B cell (primary cell): ENCODE results near the gene SEPTIN2. TPM values are rescaled to one million over a fixed set of nuclear protein-coding genes. Genes with fewer than 3 reads are reported as not detected.
A peak's percentile ranks its signal among the peaks of the same experiment; 100 is the strongest.

Experiments used
- ATAC-seq: fragments of 200-7000 bp; cut with Tn5 transposase; one replicate; pipeline ENCODE4 v1.10.0; 2021; ENCODE audit warnings: low read depth, mild to moderate bottlenecking, moderate number of reproducible peaks, moderate library complexity
- CTCF ChIA-PET: fragments of 350-600 bp; sonication (Branson Sonifier 250); formaldehyde crosslinking; loops from one replicate; lab custom pipeline; 2021; ENCODE audit warnings: antibody characterized with exemption, inconsistent platforms; lab: Charles Lee
- POLR2A ChIA-PET: fragments of 350-600 bp; sonication (Branson Sonifier 250); formaldehyde crosslinking; loops from one replicate; lab custom pipeline; 2021; ENCODE audit warnings: antibody characterized with exemption; lab: Charles Lee
- DNase-seq: peaks from one replicate; pipeline ENCODE4 v3.0.0; 2013
- H2AFZ ChIP-seq: 2 replicates; pipeline ENCODE4 v1.6.1; 2012; ENCODE audit warnings: mild to moderate bottlenecking, low read depth, low read length; ENCODE audit not compliant: insufficient read depth, poor library complexity, severe bottlenecking
- H3K27ac ChIP-seq, 2 donors: 1 replicate in 1 of 2; 2 replicates in 1 of 2; pipeline ENCODE4 v1.5.1; 2012 to 2013; ENCODE audit warnings: low read length in 2 of 2, mild to moderate bottlenecking in 2 of 2, moderate library complexity in 1 of 2
- H3K27me3 ChIP-seq, 4 experiments: fragments of 200-600 bp in 1 of 4; sonication (generic) in 1 of 4; replicated peaks in 1 of 4; 1 replicate in 2 of 4; 2 replicates in 2 of 4; pipeline versions ENCODE4 v1.6.1 to v1.7.0; 2013 to 2016; ENCODE audit warnings: low read length in 3 of 4, mild to moderate bottlenecking in 2 of 4, mixed read lengths in 1 of 4, moderate library complexity in 1 of 4; ENCODE audit not compliant: insufficient read depth in 4 of 4, control insufficient read depth in 3 of 4; ENCODE audit errors: control extremely low read depth in 1 of 4
- H3K36me3 ChIP-seq, 2 experiments: replicated peaks in 1 of 2; 1 replicate in 1 of 2; 2 replicates in 1 of 2; pipeline versions ENCODE4 v1.6.1 to v1.7.1; 2013; ENCODE audit warnings: low read length in 1 of 2; ENCODE audit not compliant: insufficient read depth in 2 of 2, control insufficient read depth in 1 of 2; ENCODE audit errors: control extremely low read depth in 1 of 2, extremely low read depth in 1 of 2
- H3K4me1 ChIP-seq, 2 donors: fragments of 200-600 bp in 1 of 2; sonication (generic) in 1 of 2; 1 replicate in 1 of 2; 2 replicates in 1 of 2; pipeline versions ENCODE4 v1.5.1 to v1.6.1; 2013 to 2017; ENCODE audit warnings: low read length in 2 of 2; ENCODE audit not compliant: control insufficient read depth in 2 of 2, insufficient read depth in 2 of 2
- H3K4me2 ChIP-seq: replicated peaks from 2 replicates; pipeline ENCODE3; 2012; ENCODE audit warnings: mild to moderate bottlenecking, low read depth, low read length; ENCODE audit not compliant: poor library complexity, severe bottlenecking
- H3K4me3 ChIP-seq, 5 experiments: fragments of 200-600 bp in 1 of 5; sonication (generic) in 1 of 5; 1 replicate in 3 of 5; 2 replicates in 2 of 5; pipeline versions ENCODE4 v1.5.1 to v1.7.0; 2011 to 2016; ENCODE audit warnings: low read length in 4 of 5, mild to moderate bottlenecking in 4 of 5, low read depth in 2 of 5, control low read depth in 1 of 5, moderate library complexity in 1 of 5; ENCODE audit not compliant: insufficient read depth in 1 of 5; ENCODE audit errors: control extremely low read depth in 1 of 5, extremely low read depth in 1 of 5
- H3K79me2 ChIP-seq: fragments of 200-600 bp; sonication (generic); one replicate; pipeline ENCODE4 v1.6.0; 2016; ENCODE audit warnings: low read length; ENCODE audit not compliant: control insufficient read depth, insufficient read depth
- H3K9ac ChIP-seq: fragments of 200-600 bp; sonication (generic); 2 replicates; pipeline ENCODE4 v1.6.1; 2017; ENCODE audit warnings: mild to moderate bottlenecking, low read length, moderate library complexity
- H3K9me3 ChIP-seq, 3 donors: one replicate each; pipeline versions ENCODE4 v1.6.1 to v1.7.1; 2013; ENCODE audit warnings: low read length in 2 of 3; ENCODE audit not compliant: control insufficient read depth in 2 of 3, insufficient read depth in 1 of 3; ENCODE audit errors: control extremely low read depth in 1 of 3
- H4K20me1 ChIP-seq: 2 replicates; pipeline ENCODE4 v1.6.0; 2012; ENCODE audit warnings: mild to moderate bottlenecking, low read length; ENCODE audit not compliant: insufficient read depth, control insufficient read depth, poor library complexity, severe bottlenecking
- H3K27ac Mint-ChIP-seq: one replicate; pipeline ENCODE4 v1.8.0; 2021; ENCODE audit warnings: mixed read lengths
- H3K27me3 Mint-ChIP-seq: one replicate; pipeline ENCODE4 v1.8.0; 2021; ENCODE audit warnings: mixed read lengths
- H3K4me1 Mint-ChIP-seq: one replicate; pipeline ENCODE4 v1.8.0; 2021; ENCODE audit warnings: mixed read lengths
- H3K4me3 Mint-ChIP-seq: one replicate; pipeline ENCODE4 v1.8.0; 2021; ENCODE audit warnings: mixed read lengths
- H3K9me3 Mint-ChIP-seq: one replicate; pipeline ENCODE4 v1.8.0; 2022; ENCODE audit warnings: mixed read lengths; ENCODE audit not compliant: insufficient read depth
- CTCF ChIP-seq: fragments of 200-600 bp; IDR thresholded peaks from one replicate; pipeline ENCODE4 v1.8.0; 2022; ENCODE audit warnings: antibody characterized with exemption, mild to moderate bottlenecking
- EZH2 ChIP-seq: IDR thresholded peaks from 2 replicates; pipeline ENCODE4 v1.6.1; 2012; ENCODE audit warnings: borderline replicate concordance, low read depth, mild to moderate bottlenecking, moderate library complexity, low read length; ENCODE audit not compliant: insufficient read depth, poor library complexity, severe bottlenecking
- WGBS: methylation state at CpG from one replicate; pipeline ENCODE4 v1.1.5; 2013; ENCODE audit warnings: missing lambda C conversion rate; ENCODE audit not compliant: insufficient coverage; 5-methylcytosine and 5-hydroxymethylcytosine counted together
- intact Hi-C: fragments of 100-400 bp; cut with micrococcal nuclease; formaldehyde crosslinking; loops from one replicate; pipeline ENCODE4 v1.10.0; 2022
- polyA plus RNA-seq: library from polyadenylated mRNA; depleted of rRNA; stranded (reverse); fragments of >200 nt; gene quantifications from 2 replicates; pipeline ENCODE4 v1.2.3, GENCODE V29; 2012
- total RNA-seq, 2 donors: library from RNA; stranded (reverse); fragments of 120-200 nt in 1 of 2; gene quantifications; 1 replicate in 1 of 2; 2 replicates in 1 of 2; pipeline versions ENCODE4 v1.2.3 to v1.2.4, GENCODE V29; 2013 to 2022

Gene SEPTIN2
- total and polyA plus RNA-seq, 2 donors (not counting 1 experiment from before 2014, with no cell fraction given): 71.8 to 270 TPM

- intact Hi-C loops: no loop called here
- Histone ChIP-seq H3K9me3 (peaks cover 0 to 3% (median 0%) of the 10 kb centered on the region in 3 donors), H3K4me3 (no peak overlapping the region), H4K20me1 (peaks cover 54% of the 10 kb centered on the region), H3K27me3 (no peaks in the 10 kb centered on the region), H2AFZ (no peak overlapping the region), H3K79me2 (peaks cover 85% of the 10 kb centered on the region), H3K4me2 (no peak overlapping the region), H3K27ac (no peak overlapping the region), H3K4me1 (peaks cover 10 to 16% of the 10 kb centered on the region in 2 donors), H3K36me3 (no peaks in the 10 kb centered on the region), H3K9ac (no peak overlapping the region)
- DNase-seq: no peak
- 100% methylated on average over 4 of the region's 5 CpGs for WGBS
- Mint-ChIP-seq H3K27ac (peak overlapping the region; percentile 2), H3K9me3 (no peaks in the 10 kb centered on the region), H3K27me3 (no peaks in the 10 kb centered on the region), H3K4me3 (no peak overlapping the region), H3K4me1 (peaks cover 56% of the 10 kb centered on the region)
- no peak for TF ChIP-seq CTCF
- no peak for TF ChIP-seq EZH2
- POLR2A ChIA-PET: interaction anchor here (1.9 kb wide), 1 partner anchor 13 kb away, joined by 6 read pairs; no protein-coding TSS in a partner anchor
- ATAC-seq: no peak
- CTCF ChIA-PET: interaction anchor here (0.8 to 1.1 kb wide), 2 partner anchors 11 to 29 kb away, joined by 3 read pairs; partner anchors contain the start of genes HDLBP and SEPTIN2
These were observed 11.6 kb upstream of the SEPTIN2 start for GRCh38 chr2:241304039-241304670.

- Histone ChIP-seq H3K79me2 (peaks cover 88% of the 10 kb centered on the region), H3K36me3 (no peaks in the 10 kb centered on the region), H4K20me1 (peaks cover 75% of the 10 kb centered on the region), H3K9me3 (no peaks in the 10 kb centered on the region), H3K27ac (no peak overlapping the region), H2AFZ (no peak overlapping the region), H3K4me1 (peaks cover 39 to 43% of the 10 kb centered on the region in 2 donors), H3K9ac (no peak overlapping the region), H3K27me3 (no peaks in the 10 kb centered on the region), H3K4me2 (no peak overlapping the region), H3K4me3 (no peak overlapping the region)
- ChIA-PET POLR2A (interaction anchor here (0.6 to 1.7 kb wide), 3 partner anchors 9 to 78 kb away, joined by 3 to 4 read pairs (median 4); partner anchors contain the start of genes HDLBP and SEPTIN2), CTCF (interaction anchor here (1.4 kb wide), 1 partner anchor 10 kb away, joined by 3 read pairs; no protein-coding TSS in a partner anchor)
- ATAC-seq (no peak), DNase-seq (no peak)
- no peaks in the 10 kb centered on the region for H3K27me3 Mint-ChIP-seq
- TF ChIP-seq EZH2 (no peak), CTCF (no peak)
- intact Hi-C loops: no loop called here
- no peak overlapping the region for H3K27ac Mint-ChIP-seq
- no peak overlapping the region for H3K4me3 Mint-ChIP-seq
- H3K4me1 Mint-ChIP-seq: peaks cover 75% of the 10 kb centered on the region
- no peaks in the 10 kb centered on the region for H3K9me3 Mint-ChIP-seq
- WGBS: 100% methylated on average over 1 of the region's 6 CpGs
These were observed 8.7 kb upstream of the SEPTIN2 start for GRCh38 chr2:241307055-241307454.
